ENCODE data around the gene HBS1L. TPM values are rescaled to one million over a fixed set of nuclear protein-coding genes. Genes with fewer than 3 reads are reported as not detected.

HBS1L gene
- polyA plus RNA-seq, 1 donor (not counting 4 experiments of a cell fraction or from before 2014, with no cell fraction given) = 61.6 TPM

- H3K4me2 ChIP-seq (ENCODE audit: control insufficient read depth, extremely low read depth, insufficient read depth, low read depth, low read length) = no peak overlapping the region
- no peak overlapping the region for H3K4me3 ChIP-seq (ENCODE audit: control insufficient read depth in 2 of 3, extremely low read depth in 1 of 3, insufficient read depth in 2 of 3, low read depth in 1 of 3, low read length in 3 of 3)
- H3K4me1 ChIP-seq (ENCODE audit: control insufficient read depth, extremely low read depth, insufficient read depth, low read length) = peaks cover 14% of the 10 kb centered on the region
- H3K9ac ChIP-seq (ENCODE audit: control insufficient read depth, extremely low read depth, insufficient read depth, low read length) = no peak overlapping the region
- no peaks in the 10 kb centered on the region for H4K20me1 ChIP-seq (ENCODE audit: control insufficient read depth, extremely low read depth, insufficient read depth, low read length)
- H3K27me3 ChIP-seq (ENCODE audit: control insufficient read depth, extremely low read depth, insufficient read depth, low read length) = no peaks in the 10 kb centered on the region
- H3K27ac ChIP-seq (ENCODE audit: control insufficient read depth, insufficient read depth, low read length) = no peak overlapping the region
- H3K36me3 ChIP-seq (ENCODE audit: control insufficient read depth in 2 of 2, extremely low read depth in 1 of 2, insufficient read depth in 2 of 2, low read length in 2 of 2) = peaks cover 3 to 16% of the 10 kb centered on the region in 2 experiments
- dilution Hi-C loops (cut with MboI; ENCODE audit: extremely low pct_ligation_motif_present, low sequenced_read_pairs) = no loop called here
- no peaks in the 10 kb centered on the region for H3K9me1 ChIP-seq (ENCODE audit: control insufficient read depth, extremely low read depth, insufficient read depth, low read length)
- H3K79me2 ChIP-seq (ENCODE audit: control insufficient read depth, insufficient read depth, low read length) = no peaks in the 10 kb centered on the region
- TF ChIP-seq CTCF (optimal IDR thresholded peaks at IDR 0.05 in 1 of 3, IDR thresholded peaks at IDR 0.05 in 1 of 3, conservative IDR thresholded peaks at IDR 0.05 in 1 of 3; ENCODE audit: extremely low read depth in 1 of 3, insufficient read depth in 2 of 3, low read length in 3 of 3) (no peak), EZH2 (IDR thresholded peaks at IDR 0.05; ENCODE audit: low read length) (no peak)
- DNase-seq (ENCODE audit: low read depth, low spot score) (no peak), FAIRE-seq (no peak)
- H2AFZ ChIP-seq (ENCODE audit: control insufficient read depth, low read length) = no peak overlapping the region
- no peaks in the 10 kb centered on the region for H3K9me3 ChIP-seq (ENCODE audit: control insufficient read depth, low read depth, low read length)
These were observed 73.8 kb downstream of the HBS1L start for GRCh38 chr6:134980846-134981245.

- FAIRE-seq (no peak), DNase-seq (ENCODE audit: low read depth, low spot score) (no peak)
- Histone ChIP-seq H2AFZ (ENCODE audit: control insufficient read depth, low read length) (no peak overlapping the region), H3K9me3 (ENCODE audit: control insufficient read depth, low read depth, low read length) (no peaks in the 10 kb centered on the region), H3K4me2 (ENCODE audit: control insufficient read depth, extremely low read depth, insufficient read depth, low read depth, low read length) (no peak overlapping the region), H3K27me3 (ENCODE audit: control insufficient read depth, extremely low read depth, insufficient read depth, low read length) (no peaks in the 10 kb centered on the region), H3K9me1 (ENCODE audit: control insufficient read depth, extremely low read depth, insufficient read depth, low read length) (no peaks in the 10 kb centered on the region), H4K20me1 (ENCODE audit: control insufficient read depth, extremely low read depth, insufficient read depth, low read length) (no peaks in the 10 kb centered on the region), H3K9ac (ENCODE audit: control insufficient read depth, extremely low read depth, insufficient read depth, low read length) (no peak overlapping the region), H3K4me3 (ENCODE audit: control insufficient read depth in 2 of 3, extremely low read depth in 1 of 3, insufficient read depth in 2 of 3, low read depth in 1 of 3, low read length in 3 of 3) (no peak overlapping the region), H3K79me2 (ENCODE audit: control insufficient read depth, insufficient read depth, low read length) (no peaks in the 10 kb centered on the region), H3K36me3 (ENCODE audit: control insufficient read depth in 2 of 2, extremely low read depth in 1 of 2, insufficient read depth in 2 of 2, low read length in 2 of 2) (peaks cover 5 to 16% of the 10 kb centered on the region in 2 experiments), H3K4me1 (ENCODE audit: control insufficient read depth, extremely low read depth, insufficient read depth, low read length) (peaks cover 3% of the 10 kb centered on the region), H3K27ac (ENCODE audit: control insufficient read depth, insufficient read depth, low read length) (no peak overlapping the region)
- TF ChIP-seq CTCF (optimal IDR thresholded peaks at IDR 0.05 in 1 of 3, IDR thresholded peaks at IDR 0.05 in 1 of 3, conservative IDR thresholded peaks at IDR 0.05 in 1 of 3; ENCODE audit: extremely low read depth in 1 of 3, insufficient read depth in 2 of 3, low read length in 3 of 3) (no peak), EZH2 (IDR thresholded peaks at IDR 0.05; ENCODE audit: low read length) (no peak)
- dilution Hi-C loops (cut with MboI; ENCODE audit: extremely low pct_ligation_motif_present, low sequenced_read_pairs) = no loop called here
These were observed 75.5 kb downstream of the HBS1L start for GRCh38 chr6:134979142-134979541.

Data from keratinocyte (primary cell).